DMS53 treated with DMSO at 0.1 percent for 48 hours (cell line): Measurements from ENCODE around the gene FAR2.
"Not testable (repeated sequence)": the region's sequence is repeated elsewhere in the genome, so short reads cannot be mapped to it uniquely, and the experiment has no call there.

ENCODE experiments used
- DNase-seq: peaks from one replicate; lab custom pipeline; 2025; ENCODE audit not compliant: unreplicated experiment; lab: John Stamatoyannopoulos, UW

FAR2 gene

DNA sequence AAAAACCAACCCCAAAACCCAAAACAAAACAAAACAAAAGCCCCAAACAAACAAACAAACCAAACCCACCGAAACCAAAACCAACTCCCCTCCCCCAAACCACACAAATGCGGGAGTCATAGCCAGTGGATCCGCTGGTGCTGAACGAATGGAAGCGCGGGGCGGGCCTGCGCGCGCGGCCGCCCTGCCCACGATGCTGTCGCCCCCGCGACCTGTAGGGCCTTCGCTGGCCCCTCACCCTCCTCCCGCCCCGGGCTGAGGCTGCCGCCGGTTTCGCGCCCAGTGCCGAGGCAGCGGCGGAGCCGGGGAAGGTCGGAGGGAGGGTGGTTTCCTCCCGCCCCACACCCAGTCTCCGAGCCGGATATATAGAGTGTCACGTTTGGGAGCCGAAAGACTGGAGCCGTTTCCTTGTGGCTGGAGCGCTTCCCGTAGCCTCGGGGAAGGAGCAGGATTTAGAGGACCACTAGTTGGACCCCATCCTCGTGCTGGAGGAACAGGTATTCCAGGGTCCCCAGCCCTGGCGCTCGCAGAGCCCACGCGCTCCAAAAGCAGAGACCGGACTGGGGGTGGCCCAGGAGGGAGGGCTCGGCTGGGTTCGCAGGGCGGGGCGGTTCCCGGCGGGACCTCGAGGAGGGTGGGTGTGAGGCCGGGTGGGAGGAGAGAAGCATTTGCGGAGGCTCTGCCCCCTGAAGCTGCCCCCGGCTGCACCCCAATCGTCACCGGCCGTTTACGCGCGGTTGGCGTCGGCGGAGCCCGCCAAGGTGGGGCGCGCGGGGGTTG, at the start of gene FAR2:
TSS of gene FAR2 (plus strand) at position 368 of the 780 bp plus-strand sequence. CDS start 121,172 bp downstream, outside the sequence.
- peak; percentile 62 for DNase-seq

GRCh38 chr12:29102741-29103140, 46.3 kb upstream of the FAR2 start:
- DNase-seq, result no peak

GRCh38 chr12:29103539-29103974, 45.5 kb upstream of the FAR2 start:
- no peak for DNase-seq

GRCh38 chr12:29104516-29104915, 44.6 kb upstream of the FAR2 start:
- no peak for DNase-seq

GRCh38 chr12:29110506-29111442, 38.3 kb upstream of the FAR2 start:
- DNase-seq, result no peak

DNA sequence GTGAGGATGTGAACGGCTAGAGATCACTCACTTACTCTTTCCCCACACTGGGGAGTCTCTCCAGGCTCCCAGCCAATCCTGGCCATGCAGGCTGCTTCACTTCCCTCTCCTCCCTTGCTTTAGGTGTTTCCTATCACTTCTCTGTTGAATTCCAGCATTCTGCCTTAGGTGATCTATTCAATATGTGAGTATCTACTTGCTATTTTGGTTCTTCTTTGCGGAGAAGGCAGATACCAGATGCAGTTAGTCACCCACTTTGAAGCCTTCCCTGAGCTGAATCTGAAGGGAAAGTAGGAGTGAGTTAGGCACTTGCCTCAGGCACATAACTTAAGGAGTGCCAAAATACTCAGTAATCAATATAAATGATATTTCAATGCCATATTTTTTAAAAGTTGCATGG, 36.0 kb upstream of the FAR2 start:
- DNase-seq, result no peak

GRCh38 chr12:29116414-29116813, 32.7 kb upstream of the FAR2 start:
- DNase-seq, result no peak

DNA sequence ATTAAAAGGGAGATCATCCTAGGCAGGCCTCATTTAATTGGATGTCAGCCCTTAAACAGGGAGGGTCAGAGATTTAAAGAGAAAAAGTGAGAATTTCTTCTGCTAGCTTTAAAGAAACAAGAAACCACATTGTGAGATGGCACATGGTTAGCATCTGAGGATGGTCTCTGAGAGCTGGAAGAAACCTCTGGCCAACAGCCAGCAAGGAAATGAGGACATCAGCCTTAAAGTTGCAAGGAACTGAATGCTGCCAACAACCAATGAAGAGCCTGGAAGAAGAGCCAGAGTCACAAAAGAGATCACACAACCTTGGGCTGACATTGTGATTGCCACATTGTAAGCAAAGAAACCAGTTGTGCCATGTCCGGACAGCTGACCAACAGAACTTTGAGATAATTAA, 17.5 kb upstream of the FAR2 start:
- DNase-seq, result no peak

GRCh38 chr12:29132316-29132715, 16.8 kb upstream of the FAR2 start:
- DNase-seq, result no peak

GRCh38 chr12:29133181-29133580, 15.9 kb upstream of the FAR2 start:
- DNase-seq, result no peak

DNA sequence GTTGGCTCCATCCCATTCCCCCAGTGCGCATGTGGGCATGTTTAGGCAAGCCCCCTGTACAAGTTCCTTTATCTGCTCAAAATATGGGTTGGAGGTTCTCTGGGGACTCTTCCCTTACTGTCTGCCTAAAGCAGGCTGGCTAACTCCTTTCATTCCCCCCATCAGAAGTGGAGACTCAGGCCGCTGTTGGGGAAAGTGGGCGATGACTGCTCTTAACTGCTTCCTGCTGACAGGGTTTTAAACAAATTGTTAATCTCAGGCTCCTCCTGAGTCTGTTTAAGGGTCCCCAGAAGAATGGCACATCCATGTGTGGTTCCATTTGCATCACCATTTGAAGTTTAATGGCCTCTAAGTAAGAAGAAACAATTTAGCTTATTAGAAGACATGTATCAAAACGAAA, 15.4 kb upstream of the FAR2 start:
- no peak for DNase-seq

GRCh38 chr12:29138256-29138655, 10.8 kb upstream of the FAR2 start:
- not testable (repeated sequence) for DNase-seq

DNA sequence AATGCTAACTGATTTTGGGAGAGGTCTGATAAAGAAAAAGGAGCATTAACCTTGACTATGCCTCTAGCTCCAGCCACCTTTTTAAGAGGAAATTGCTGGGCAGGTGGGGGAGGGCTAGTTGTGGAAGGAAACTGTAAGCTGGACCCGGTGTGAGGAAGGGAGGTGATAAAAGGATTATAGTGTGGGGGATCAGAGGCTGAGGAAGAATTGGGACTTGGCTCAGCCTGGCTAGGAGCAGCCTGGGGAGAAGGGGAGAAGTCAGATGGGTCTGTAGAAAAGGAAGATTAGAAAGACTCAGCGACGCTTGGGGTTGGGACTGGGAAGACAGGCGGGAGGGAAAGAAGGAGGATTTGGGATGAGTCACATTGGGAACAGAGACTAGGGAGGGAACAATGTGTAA, 10.2 kb upstream of the FAR2 start:
- not testable (repeated sequence) for DNase-seq

GRCh38 chr12:29145372-29146170, 3.5 kb upstream of the FAR2 start:
- no peak for DNase-seq

DNA sequence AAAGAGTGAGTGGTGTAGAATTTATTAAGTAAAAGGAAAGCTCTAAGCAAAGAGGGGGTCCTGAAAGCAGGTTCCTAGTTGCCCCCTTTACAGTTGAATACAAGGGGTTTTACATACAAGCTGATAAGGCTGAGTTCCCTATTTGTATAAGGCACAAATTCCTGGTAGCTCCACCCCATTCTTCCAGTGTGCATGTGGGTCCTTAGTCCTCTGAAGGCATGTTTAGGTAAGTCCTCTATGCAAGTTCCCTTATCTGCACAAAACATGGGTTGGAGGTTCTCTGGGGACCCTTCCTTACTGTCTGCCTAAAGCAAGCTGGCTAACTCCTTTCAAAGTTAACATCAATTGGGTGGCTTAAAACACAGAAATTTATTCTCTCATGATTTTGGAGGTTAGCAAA, 2.9 kb upstream of the FAR2 start:
- DNase-seq, result no peak

DNA sequence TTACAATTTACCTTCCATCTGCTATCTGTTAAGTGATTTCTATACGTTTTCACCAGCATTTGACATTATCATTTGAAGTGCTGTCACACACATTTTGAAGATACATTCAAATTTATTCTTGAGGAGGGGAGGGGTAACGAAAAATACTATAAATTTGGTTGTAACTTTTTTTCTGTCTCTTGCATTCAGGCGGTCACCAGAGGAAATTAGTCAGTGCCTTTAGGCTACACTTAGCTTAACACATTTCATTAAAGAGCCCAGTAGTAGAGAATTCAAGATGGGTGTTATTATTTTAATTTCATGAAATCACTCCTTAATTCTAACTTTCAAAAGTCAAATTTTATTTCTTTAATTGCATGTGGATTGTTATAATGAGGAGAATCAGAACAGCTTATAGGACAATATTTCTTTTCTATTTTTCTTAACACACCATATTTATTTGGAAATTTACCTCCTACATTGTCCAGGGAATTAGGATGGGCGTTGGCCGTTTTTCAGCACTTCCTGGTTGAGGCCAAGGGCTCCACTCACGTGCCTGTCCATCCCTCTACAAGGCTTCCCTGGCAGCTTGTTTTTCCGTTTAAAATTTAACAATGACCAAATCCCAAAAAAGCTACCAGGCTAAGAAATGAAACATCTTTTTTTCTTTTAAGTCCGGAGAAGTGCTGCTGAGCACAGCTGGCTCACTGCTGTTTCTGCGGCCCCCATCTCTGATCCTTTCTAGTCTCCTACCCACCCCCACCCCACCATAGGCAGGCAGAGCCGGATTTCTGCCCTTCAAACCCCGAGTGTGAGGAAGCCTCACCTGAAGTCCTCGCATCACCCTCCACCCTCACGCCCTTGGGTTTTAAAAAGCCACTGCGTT, 1.1 kb upstream of the FAR2 start:
- DNase-seq, result peak; percentile 66

DNA sequence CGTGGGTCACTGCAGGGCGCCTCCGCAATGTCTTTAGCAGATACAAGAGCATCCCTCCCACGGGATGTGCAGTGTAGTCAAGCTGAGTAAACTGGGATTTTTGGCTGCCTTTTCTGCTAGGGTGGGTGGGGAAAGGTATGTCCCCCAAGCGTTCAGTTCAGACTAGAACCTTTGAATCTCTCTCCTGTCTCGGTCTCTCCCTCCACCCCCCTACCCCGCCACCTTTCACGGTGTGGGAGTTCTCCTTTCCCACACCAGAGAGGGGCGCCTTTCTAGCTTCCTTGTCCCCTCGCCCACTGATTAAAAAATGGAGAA, 525 bp upstream of the FAR2 start:
- DNase-seq, result peak; percentile 62

GRCh38 chr12:29149691-29150281, 708 bp downstream of the FAR2 start:
- DNase-seq, result no peak

GRCh38 chr12:29150462-29150861, 1.4 kb downstream of the FAR2 start:
- DNase-seq, result no peak
